HG02571 (cell line): ENCODE results near the gene ZNF850.
"Not testable (repeated sequence)": the region's sequence is repeated elsewhere in the genome, so short reads cannot be mapped to it uniquely, and the experiment has no call there.

ENCODE experiments used
- ATAC-seq: cut with Tn5 transposase; IDR thresholded peaks from one replicate; pipeline ENCODE4 v1.9.1; 2021; ENCODE audit warnings: mild to moderate bottlenecking, moderate library complexity; ENCODE audit not compliant: unreplicated experiment

Gene ZNF850

DNA sequence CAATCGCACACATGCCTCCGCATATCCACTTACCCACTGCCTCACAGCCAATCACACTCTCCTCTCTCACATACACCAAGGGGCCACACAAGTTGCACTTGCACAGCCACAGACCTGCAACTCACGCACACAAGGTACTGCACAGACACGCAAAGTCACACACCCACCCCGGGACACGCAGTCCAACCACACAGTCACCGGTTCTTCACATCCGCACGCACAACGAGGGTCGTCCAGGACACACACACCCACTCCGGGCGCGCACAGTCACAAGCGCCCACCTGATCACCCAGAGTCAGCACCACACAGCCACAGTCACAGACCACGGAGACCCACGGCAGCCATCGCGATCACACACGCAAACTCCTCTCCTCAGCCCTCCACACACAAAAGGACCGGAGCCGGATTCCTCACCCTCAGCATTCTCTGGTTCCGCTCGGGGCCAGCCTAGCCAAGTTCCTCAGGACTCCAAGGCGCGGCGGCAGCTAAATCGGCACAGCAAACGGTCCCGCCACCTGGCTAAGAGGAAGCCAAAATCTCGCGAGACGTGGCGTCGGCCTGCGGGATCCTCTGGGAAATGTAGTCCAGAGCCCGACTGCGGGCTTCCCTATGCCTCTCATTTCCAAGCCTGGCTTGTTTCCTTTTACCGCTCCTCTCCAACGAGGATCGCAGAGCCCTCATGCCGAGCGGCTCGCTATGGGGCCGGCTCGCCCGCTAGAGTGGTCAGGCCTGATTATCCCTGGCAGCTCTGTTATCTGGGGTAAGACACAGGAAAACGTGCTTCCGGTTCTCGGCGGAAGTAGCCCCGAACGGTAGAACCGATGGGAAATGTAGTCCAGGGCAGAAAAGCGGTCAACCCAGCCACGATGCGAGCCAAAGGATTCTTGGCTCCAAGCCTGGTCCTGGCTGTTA, at the start of gene ZNF850:
Gene ZNF850 (minus strand): TSS at position 497 of the 912 bp plus-strand sequence. CDS start 10,201 bp downstream, outside the sequence.
- peak; percentile 92 for ATAC-seq

DNA sequence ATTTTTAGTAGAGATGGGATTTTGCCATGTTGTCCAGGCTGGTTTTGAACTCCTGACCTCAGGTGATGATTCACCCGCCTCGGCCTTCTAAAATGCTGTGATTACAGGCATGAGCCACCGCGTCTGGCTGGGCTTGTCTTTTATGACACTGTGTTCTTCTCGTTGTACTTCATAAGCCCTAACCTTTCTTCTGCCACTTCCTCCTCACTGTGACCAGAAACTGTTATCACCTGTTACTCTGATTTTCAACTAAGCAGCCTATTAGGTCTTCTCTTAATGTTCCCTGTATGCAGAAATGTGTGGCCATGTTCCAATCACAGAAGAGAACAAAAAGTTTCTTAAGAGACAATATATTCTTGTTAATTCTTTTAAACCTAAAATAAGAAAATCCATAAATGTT, 49.2 kb upstream of the ZNF850 start:
- ATAC-seq, result no peak

DNA sequence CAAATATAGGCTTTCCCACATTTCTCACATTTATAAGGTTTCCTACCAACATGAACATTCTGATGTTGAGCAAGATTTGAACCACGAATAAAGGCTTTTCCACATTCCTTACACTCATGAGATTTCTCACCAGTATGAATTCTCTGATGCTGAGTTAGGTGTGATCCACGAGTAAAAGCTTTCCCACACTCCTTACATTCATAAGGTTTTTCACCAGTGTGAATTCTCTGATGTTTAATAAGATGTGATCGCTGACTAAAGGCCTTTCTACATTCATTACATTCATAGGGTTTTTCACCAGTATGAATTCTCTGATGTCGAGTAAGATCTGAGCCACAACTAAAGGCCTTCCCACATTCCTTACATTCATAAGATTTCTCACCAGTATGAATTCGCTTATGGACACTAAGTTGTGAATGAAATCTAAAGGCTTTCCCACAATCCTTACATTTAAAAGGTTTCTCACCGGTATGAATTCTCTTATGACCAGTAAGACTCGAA, 46.6 kb upstream of the ZNF850 start:
- no peak for ATAC-seq

DNA sequence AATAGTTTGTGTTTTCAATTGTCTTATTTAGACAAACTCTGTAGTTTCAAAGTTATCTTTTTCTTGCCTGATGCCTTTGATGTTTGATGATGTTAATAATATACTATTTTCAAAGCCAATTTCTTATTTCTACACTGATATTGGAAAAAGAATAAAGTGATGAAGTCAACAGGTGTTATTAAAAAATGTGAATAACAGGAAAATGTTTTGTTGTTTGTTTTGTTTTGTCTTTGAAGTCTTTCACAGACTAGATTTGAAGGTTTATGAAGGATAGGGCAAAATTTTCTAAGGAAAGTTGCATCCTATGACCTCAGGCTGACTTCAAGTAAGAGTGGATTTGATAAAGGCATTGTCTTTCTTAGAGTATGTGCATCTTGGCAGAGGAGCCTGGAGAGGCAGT, 34.4 kb upstream of the ZNF850 start:
- ATAC-seq, result no peak

DNA sequence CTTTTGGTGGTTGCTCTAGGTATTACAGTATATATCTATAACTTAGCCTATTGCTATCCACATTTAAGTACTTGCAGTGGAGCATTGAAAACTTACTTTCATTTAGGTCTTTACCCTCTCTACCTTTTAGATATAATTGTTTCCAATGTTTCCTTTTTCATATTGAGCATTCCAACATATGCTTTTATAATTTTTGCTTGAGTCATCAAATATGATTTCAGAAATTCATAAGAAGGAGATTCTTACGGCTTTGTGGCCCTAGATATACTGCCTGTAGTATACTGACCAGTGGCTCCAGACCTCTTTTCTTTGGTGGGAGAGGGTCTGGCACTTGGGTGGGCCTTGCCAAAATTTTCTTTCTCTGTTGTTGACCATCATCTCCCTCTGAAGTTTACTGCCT, 32.8 kb upstream of the ZNF850 start:
- no peak for ATAC-seq

GRCh38 chr19:36797786-36798108, 25.1 kb upstream of the ZNF850 start:
- no peak for ATAC-seq

GRCh38 chr19:36796714-36796992, 24.0 kb upstream of the ZNF850 start:
- no peak for ATAC-seq

- ATAC-seq, result not testable (repeated sequence)
Observed at GRCh38 chr19:36791420-36792141, 19.0 kb upstream of the ZNF850 start.

DNA sequence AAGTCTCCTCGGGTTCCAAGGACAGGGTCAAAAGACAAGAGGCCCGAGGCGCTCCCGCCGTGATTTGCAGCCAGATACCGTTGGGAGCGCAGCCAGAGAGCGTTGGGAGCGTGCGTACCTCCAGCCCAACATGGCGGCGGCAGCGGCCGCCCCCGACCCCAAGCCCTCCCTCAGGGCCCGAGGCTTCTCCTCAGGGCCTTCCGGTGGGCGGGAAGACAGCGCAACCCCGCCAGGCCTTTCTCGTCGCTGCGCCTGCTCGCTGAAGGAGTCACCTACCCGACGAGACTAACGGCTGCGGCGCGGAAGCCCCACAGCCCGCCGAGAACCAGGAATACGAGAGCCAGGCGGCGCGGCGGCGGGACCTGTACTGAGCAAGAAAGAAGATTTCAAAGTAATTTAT, 3.2 kb upstream of the ZNF850 start:
- ATAC-seq, result no peak

- ATAC-seq, result no peak
Observed at GRCh38 chr19:36773223-36773579, 594 bp upstream of the ZNF850 start.

- ATAC-seq, result no peak
Observed at GRCh38 chr19:36771261-36772231, 1.1 kb downstream of the ZNF850 start.

DNA sequence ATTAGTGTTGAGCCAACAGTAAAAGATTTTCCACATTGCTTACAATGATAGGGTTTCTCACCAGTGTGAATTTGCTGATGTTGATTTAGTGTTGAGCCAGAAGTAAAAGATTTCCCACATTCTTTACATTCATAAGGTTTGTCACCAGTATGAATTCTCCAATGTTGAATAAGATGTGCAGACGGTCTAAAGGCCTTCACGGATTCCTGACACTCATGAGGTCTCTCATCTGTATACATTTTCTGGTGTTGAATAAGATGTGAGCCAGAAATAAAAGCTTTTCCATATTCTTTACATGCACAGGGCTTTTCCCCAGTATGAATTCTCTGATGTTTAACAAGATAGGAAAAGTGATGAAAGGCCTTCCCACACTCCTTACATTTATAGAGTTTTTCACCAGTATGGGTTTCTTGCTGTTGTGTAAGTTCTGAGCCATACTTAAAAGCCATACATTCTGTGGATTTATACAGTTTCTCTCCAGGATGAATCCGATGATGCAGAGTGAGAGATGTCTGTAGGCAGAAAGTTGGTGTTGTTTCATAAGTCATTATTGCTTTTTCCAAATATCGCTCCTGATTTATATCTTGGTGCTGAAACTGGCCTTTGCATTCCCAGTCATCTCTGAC, 22.4 kb downstream of the ZNF850 start:
- ATAC-seq, result no peak

DNA sequence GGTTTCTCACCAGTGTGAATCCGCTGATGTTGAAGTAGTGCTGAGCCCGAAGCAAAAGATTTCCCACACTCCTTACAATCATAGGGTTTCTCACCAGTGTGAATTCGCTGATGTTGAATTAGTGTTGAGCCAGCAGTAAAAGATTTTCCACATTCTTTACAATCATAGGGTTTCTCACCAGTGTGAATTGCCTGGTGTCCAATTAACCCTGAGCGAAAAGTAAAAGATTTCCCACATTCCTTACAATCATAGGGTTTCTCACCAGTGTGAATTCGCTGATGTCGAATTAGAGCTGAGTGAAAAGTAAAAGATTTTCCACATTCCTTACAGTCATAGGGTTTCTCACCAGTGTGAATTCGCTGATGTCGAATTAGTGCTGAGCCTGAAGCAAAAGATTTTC, 23.0 kb downstream of the ZNF850 start:
- ATAC-seq, result not testable (repeated sequence)

- ATAC-seq, result no peak
Observed at GRCh38 chr19:36748431-36749275, 24.0 kb downstream of the ZNF850 start.

GRCh38 chr19:36747750-36748149, 24.9 kb downstream of the ZNF850 start:
- no peak for ATAC-seq

DNA sequence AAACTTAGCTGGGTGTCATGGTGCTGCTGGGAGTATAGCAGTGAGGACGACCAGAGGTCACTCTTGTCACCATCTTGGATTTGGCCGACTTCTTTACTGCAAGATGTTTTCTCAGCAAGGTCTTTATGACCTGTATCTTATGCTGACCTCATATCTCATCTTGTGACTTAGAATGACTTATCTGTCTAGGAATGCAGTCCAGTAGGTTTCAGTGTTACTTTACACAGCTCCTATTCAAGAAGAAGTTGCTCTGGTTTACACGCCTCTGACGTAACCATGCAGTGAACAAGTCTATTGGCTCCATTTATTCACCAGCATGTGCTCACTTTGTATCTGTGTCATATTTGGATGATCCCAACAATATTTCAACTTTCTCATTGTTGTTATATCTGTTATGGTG, 26.7 kb downstream of the ZNF850 start:
- ATAC-seq, result no peak

- not testable (repeated sequence) for ATAC-seq
Observed at GRCh38 chr19:36736166-36736565, 36.4 kb downstream of the ZNF850 start.

DNA sequence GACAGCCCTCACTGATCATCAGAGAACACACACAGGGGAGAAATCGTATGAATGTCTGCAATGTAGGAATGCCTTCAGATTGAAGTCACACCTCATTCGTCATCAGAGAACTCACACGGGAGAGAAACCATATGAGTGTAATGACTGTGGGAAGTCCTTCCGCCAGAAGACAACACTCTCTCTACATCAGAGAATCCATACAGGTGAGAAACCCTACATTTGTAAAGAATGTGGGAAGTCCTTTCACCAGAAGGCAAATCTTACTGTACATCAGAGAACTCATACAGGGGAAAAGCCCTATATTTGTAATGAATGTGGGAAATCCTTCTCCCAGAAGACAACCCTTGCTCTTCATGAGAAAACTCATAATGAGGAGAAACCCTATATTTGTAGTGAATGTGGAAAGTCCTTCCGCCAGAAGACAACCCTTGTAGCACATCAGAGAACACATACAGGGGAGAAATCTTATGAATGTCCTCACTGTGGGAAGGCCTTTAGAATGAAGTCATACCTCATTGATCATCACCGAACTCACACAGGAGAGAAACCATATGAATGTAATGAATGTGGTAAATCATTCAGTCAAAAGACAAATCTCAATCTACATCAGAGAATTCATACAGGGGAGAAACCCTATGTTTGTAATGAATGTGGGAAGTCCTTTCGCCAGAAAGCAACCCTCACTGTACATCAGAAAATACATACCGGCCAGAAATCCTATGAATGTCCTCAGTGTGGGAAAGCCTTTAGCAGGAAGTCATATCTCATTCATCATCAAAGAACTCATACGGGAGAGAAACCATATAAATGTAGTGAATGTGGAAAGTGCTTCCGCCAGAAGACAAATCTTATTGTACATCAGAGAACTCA, 52.7 kb downstream of the ZNF850 start:
- no peak for ATAC-seq

DNA sequence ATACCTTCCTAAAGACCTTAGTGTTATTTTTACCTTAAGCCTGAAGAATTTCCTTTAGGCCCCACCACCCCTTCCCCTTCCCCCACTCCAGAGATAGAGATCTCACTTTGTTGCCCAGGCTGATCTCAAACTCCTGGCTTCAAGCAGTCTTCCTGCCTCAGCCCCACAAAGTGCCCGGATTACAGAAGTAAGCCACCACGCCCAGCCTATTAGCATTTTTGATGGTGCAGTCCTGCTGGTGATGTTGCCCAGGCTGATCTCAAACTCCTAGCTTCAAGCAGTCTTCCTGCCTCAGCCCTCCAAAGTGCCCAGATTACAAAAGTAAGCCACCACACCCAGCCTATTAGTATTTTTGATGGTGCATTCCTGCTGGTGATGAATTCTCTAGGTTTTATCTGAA, 63.2 kb downstream of the ZNF850 start:
- no peak for ATAC-seq
